SK-N-SH (cell line): Measurements from ENCODE around the gene TPD52L2.

Experiments
- CTCF ChIP-seq: fragments of 200-600 bp; sonication (generic); IDR thresholded peaks from 2 replicates; pipeline ENCODE4 v1.6.1; 2017; ENCODE audit warnings: antibody characterized with exemption, mild to moderate bottlenecking, moderate library complexity
- EZH2phosphoT487 ChIP-seq: fragments of 200-600 bp; sonication (generic); IDR thresholded peaks from 2 replicates; pipeline ENCODE4 v1.6.1; 2017; ENCODE audit warnings: low read depth, mixed run types, mild to moderate bottlenecking, antibody characterized with exemption, moderate library complexity, borderline replicate concordance
- IRF3 ChIP-seq: fragments of 150-350 bp; IDR thresholded peaks from 2 replicates; pipeline ENCODE4 v1.6.1; 2016; ENCODE audit warnings: mild to moderate bottlenecking, low read depth, low read length
- MAX ChIP-seq: IDR thresholded peaks from 2 replicates; pipeline ENCODE4 v1.4.0; 2012; ENCODE audit warnings: low read depth
- MXI1 ChIP-seq: IDR thresholded peaks from 2 replicates; pipeline ENCODE4 v1.6.1; 2012; ENCODE audit warnings: mild to moderate bottlenecking, low read depth, low read length, improper control_type of control experiment
- NRF1 ChIP-seq: IDR thresholded peaks from 2 replicates; pipeline ENCODE4 v1.6.1; 2012; ENCODE audit warnings: low read depth, mild to moderate bottlenecking, low read length
- PBX3 ChIP-seq: IDR thresholded peaks from 2 replicates; pipeline ENCODE4; 2012
- POLR2AphosphoS5 ChIP-seq: IDR thresholded peaks from 2 replicates; pipeline ENCODE4 v1.6.1; 2012; ENCODE audit warnings: low read depth, low read length
- REST ChIP-seq: IDR thresholded peaks from 2 replicates; pipeline ENCODE4 v1.6.1; 2012; ENCODE audit warnings: mild to moderate bottlenecking, low read depth, low read length, moderate library complexity
- RFX5 ChIP-seq: IDR thresholded peaks from 2 replicates; pipeline ENCODE4 v1.6.1; 2012; ENCODE audit warnings: mild to moderate bottlenecking, improper control_type of control experiment, low read length
- SMC3 ChIP-seq: IDR thresholded peaks from 2 replicates; pipeline ENCODE4 v1.6.1; 2012; ENCODE audit warnings: low read depth, low read length, improper control_type of control experiment
- TAF1 ChIP-seq: IDR thresholded peaks from 2 replicates; pipeline ENCODE4 v1.6.1; 2012; ENCODE audit warnings: low read depth, mild to moderate bottlenecking, low read length, moderate library complexity, borderline replicate concordance
- TCF12 ChIP-seq: IDR thresholded peaks from 2 replicates; pipeline ENCODE4 v1.4.0; 2012
- USF2 ChIP-seq: fragments of 150-350 bp; IDR thresholded peaks from 2 replicates; pipeline ENCODE4 v1.6.1; 2017; ENCODE audit warnings: antibody characterized with exemption, low read length, low read depth, borderline replicate concordance

- no peak for TF ChIP-seq IRF3
- TF ChIP-seq CTCF: no peak
- no peak for TF ChIP-seq NRF1
- no peak for TF ChIP-seq REST
- no peak for TF ChIP-seq USF2
- no peak for TF ChIP-seq MXI1
- TF ChIP-seq POLR2AphosphoS5: no peak
- TF ChIP-seq EZH2phosphoT487: no peak
- no peak for TF ChIP-seq MAX
- no peak for TF ChIP-seq TCF12
- TF ChIP-seq SMC3: no peak
- no peak for TF ChIP-seq TAF1
- no peak for TF ChIP-seq RFX5
- TF ChIP-seq PBX3: no peak
Measured at GRCh38 chr20:63861981-63862901, 2.8 kb upstream of the TPD52L2 start.
